Measurements from ENCODE around the gene KPNB1. TPM values are rescaled to one million over a fixed set of nuclear protein-coding genes. Genes with fewer than 3 reads are reported as not detected.

KPNB1 gene
- total and polyA plus RNA-seq, 2 of the 4 experiments (the other 2 are of a cell fraction), result 206 to 1,082 TPM

GRCh38 chr17:47692137-47692894, 42.6 kb downstream of the KPNB1 start:
- Histone ChIP-seq H3K56ac (ENCODE audit: extremely low read depth, insufficient read depth, low read length) (no peak overlapping the region), H3K23ac (ENCODE audit: low read depth, low read length) (peak overlapping the region; percentile 16; the same call in 1 of the 2 replicates), H4K5ac (ENCODE audit: low read depth, low read length) (no peak overlapping the region), H3K9me1 (ENCODE audit: insufficient read depth, low read length) (peaks cover 9% of the 10 kb centered on the region; the same call in 1 of the 2 replicates), H3K9ac (ENCODE audit: low read depth, low read length) (no peak overlapping the region), H2AK5ac (ENCODE audit: low read depth, low read length) (peak overlapping the region; percentile 12; the same call in 1 of the 2 replicates), H4K91ac (ENCODE audit: insufficient read depth, low read depth, low read length) (no peak overlapping the region), H3K79me1 (ENCODE audit: low read depth in 1 of 2, low read length in 2 of 2) (peaks cover 5 to 16% of the 10 kb centered on the region in 2 experiments; a peak in 3 of 4 replicates), H3K36me3 (ENCODE audit: control insufficient read depth, insufficient read depth, low read length) (peaks cover 8% of the 10 kb centered on the region; the same call in 1 of the 2 replicates), H3K4me3 (ENCODE audit: insufficient read depth, low read depth, low read length) (no peak overlapping the region), H2BK15ac (ENCODE audit: low read depth, low read length) (no peak overlapping the region), H3K14ac (replicated peaks; ENCODE audit: low read depth, low read length) (no peak overlapping the region), H2BK120ac (ENCODE audit: low read depth, low read length) (no peak overlapping the region), H2AK9ac (replicated peaks; ENCODE audit: low read depth, low read length, poor library complexity) (no peak overlapping the region), H2BK5ac (ENCODE audit: low read depth, low read length, poor library complexity, severe bottlenecking) (no peak overlapping the region), H3K4me1 (ENCODE audit: control insufficient read depth, insufficient read depth, low read length) (peaks cover 15% of the 10 kb centered on the region), H3K27ac (ENCODE audit: insufficient read depth, low read length) (no peak overlapping the region), H4K20me1 (ENCODE audit: insufficient read depth, low read length) (peaks cover 13% of the 10 kb centered on the region), H3K4ac (ENCODE audit: low read depth, low read length) (no peak overlapping the region), H3K27me3 (ENCODE audit: control insufficient read depth, insufficient read depth, low read length) (no peaks in the 10 kb centered on the region; the same call in 1 of the 2 replicates), H2BK20ac (ENCODE audit: low read depth, low read length) (no peak overlapping the region), H3K9me3 (ENCODE audit: control insufficient read depth, insufficient read depth, low read length) (no peaks in the 10 kb centered on the region), H2AFZ (replicated peaks; ENCODE audit: low read length, poor library complexity) (no peak overlapping the region), H3K4me2 (ENCODE audit: low read depth, low read length) (no peak overlapping the region), H3K18ac (ENCODE audit: low read depth, low read length) (no peak overlapping the region), H4K8ac (ENCODE audit: low read depth in 2 of 2, low read length in 2 of 2) (no peak overlapping the region)
- no CpG with 5 or more reads among the region's 2 CpGs for WGBS, 2 experiments (ENCODE audit: extremely low coverage in 2 of 2, insufficient read length in 1 of 2)
- BruUV-seq (replicated peaks), result no TSS peak
- intact Hi-C loops (cut with micrococcal nuclease) (no loop called here), in situ Hi-C loops (cut with MboI; ENCODE audit: low sequenced_read_pairs) (no loop called here), dilution Hi-C loops (cut with HindIII; ENCODE audit: low sequenced_read_pairs, unreplicated experiment) (no loop called here)
- DNase-seq (no peak), ATAC-seq (ENCODE audit: low read depth) (no peak)
- CTCF ChIA-PET, result no interaction called here
- POLR2A ChIA-PET (ENCODE audit: unreplicated experiment), result no interaction called here
- no peak for TF ChIP-seq MXI1 (IDR thresholded peaks at IDR 0.05; ENCODE audit: borderline replicate concordance, low read depth, low read length)
- TF ChIP-seq CTCF (conservative IDR thresholded peaks at IDR 0.05; ENCODE audit: low read depth, low read length), result no peak
- no peak for TF ChIP-seq MAZ (IDR thresholded peaks at IDR 0.05; ENCODE audit: borderline replicate concordance, low read depth, low read length)
- TF ChIP-seq CEBPB (IDR thresholded peaks at IDR 0.05; ENCODE audit: low read depth, low read length), result no peak
- no peak for TF ChIP-seq RFX5 (IDR thresholded peaks at IDR 0.05; ENCODE audit: low read depth, low read length)
- no peak for TF ChIP-seq POLR2A (IDR thresholded peaks at IDR 0.05; ENCODE audit: low read depth, low read length)
- no peak for TF ChIP-seq NFE2L2 (IDR thresholded peaks at IDR 0.05; ENCODE audit: low read depth, low read length)
- TF ChIP-seq RAD21 (IDR thresholded peaks at IDR 0.05; ENCODE audit: low read length), result no peak
- TF ChIP-seq BHLHE40 (IDR thresholded peaks at IDR 0.05; ENCODE audit: low read depth, low read length), result no peak
- TF ChIP-seq RCOR1 (IDR thresholded peaks at IDR 0.05; ENCODE audit: insufficient replicate concordance, low read length), result no peak
- no peak for TF ChIP-seq USF2 (IDR thresholded peaks at IDR 0.05; ENCODE audit: low read depth, low read length)
- TF ChIP-seq MAFK (IDR thresholded peaks at IDR 0.05; ENCODE audit: low read depth, low read length), result no peak
- no peak for TF ChIP-seq CHD1 (IDR thresholded peaks at IDR 0.05; ENCODE audit: low read depth, low read length)
- TF ChIP-seq ELK1 (IDR thresholded peaks at IDR 0.05; ENCODE audit: borderline replicate concordance, low read depth, low read length), result no peak
- no peak for TF ChIP-seq FOS (IDR thresholded peaks at IDR 0.05; ENCODE audit: low read depth, low read length)

All from IMR-90 (cell line).